Measurements from ENCODE around the gene BEST1.
"Not testable (repeated sequence)": the region's sequence is repeated elsewhere in the genome, so short reads cannot be mapped to it uniquely, and the experiment has no call there.

Gene BEST1

DNA sequence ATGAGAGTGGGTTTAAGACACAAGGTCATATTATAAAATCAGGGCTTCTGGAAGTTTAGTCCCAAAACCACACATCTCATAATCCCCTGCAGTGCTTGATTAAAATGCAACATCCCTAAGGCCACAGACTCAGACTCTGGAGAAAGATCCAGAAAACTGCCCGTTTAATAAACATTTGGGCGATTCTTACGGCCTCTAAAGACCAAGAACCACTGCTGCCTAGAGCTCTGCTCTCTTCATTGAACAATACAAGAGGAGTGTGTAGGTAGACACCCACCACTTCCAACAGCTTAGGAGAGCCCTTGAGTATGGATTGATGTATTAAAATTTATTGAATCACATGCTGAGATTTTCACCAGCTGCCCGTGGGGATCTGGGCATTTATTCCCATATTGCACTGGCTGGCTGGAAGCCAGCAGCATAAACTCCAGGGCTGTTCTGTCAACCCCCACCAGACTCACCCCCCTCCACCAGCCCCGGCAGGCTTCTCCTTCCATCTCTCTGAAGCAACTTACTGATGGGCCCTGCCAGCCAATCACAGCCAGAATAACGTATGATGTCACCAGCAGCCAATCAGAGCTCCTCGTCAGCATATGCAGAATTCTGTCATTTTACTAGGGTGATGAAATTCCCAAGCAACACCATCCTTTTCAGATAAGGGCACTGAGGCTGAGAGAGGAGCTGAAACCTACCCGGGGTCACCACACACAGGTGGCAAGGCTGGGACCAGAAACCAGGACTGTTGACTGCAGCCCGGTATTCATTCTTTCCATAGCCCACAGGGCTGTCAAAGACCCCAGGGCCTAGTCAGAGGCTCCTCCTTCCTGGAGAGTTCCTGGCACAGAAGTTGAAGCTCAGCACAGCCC is 749 bp upstream of the BEST1 start:
- no peak for DNase-seq

DNA sequence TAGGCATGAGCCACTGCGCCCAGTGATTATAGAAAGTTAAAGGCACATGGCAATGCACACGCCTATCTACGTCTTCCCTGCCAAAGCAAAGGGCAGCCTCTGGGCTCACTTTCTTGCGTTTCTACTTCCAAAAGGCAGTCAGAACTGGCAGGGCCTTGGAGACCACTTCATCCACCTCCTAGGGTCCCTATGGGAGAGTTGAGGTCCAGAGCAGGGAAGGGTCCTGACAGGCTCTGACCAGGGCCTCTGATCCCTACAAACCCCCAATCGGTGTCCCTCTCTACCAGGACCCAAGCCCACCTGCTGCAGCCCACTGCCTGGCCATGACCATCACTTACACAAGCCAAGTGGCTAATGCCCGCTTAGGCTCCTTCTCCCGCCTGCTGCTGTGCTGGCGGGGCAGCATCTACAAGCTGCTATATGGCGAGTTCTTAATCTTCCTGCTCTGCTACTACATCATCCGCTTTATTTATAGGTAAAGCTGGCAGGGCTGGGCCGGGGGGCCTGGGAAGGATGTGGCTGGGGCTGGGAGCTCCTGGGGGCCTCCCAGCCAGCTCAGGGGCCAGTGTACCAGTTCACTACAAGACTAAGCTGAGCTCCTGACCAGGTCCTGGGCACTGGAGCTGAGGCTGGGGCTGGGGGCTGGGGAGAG is 1.5 kb downstream of the BEST1 start:
- DNase-seq: no peak

DNA sequence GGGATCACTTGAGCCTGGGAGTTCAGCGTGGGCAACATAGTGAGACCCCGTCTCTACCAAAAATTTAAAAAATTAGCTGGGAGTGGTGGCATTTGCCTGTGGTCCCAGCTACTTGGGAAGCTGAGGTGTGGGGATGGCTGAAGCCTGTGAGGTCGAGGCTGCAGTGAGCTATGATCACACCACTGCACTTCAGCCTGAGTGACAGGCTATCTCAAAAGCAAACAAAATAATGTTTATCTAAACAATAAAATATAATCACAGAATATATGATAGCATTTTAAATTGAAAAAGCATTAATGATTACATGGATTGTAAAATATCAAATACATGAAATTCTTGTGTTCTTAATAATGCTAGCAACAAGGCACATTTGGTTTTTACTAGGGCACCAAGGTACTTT is 2.7 kb downstream of the BEST1 start:
- no peak for DNase-seq

DNA sequence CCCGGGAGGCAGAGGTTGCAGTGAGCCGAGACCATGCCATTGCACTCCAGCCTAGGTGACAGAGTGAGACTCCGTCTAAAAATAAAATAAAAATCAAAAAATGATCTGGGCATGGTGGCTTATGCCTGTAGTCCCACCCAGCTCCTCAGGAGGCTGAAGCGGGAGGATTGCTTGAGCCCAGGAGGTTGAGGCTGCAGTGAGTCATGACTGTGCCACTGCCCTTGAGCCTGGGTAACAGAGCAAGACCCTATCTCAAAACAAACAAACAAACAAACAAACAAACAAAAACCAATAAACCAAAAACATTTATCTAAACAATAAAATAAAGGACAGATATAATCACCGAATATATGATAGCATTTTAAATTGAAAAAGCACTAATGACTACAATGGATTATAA is 3.5 kb downstream of the BEST1 start:
- not testable (repeated sequence) for DNase-seq

DNA sequence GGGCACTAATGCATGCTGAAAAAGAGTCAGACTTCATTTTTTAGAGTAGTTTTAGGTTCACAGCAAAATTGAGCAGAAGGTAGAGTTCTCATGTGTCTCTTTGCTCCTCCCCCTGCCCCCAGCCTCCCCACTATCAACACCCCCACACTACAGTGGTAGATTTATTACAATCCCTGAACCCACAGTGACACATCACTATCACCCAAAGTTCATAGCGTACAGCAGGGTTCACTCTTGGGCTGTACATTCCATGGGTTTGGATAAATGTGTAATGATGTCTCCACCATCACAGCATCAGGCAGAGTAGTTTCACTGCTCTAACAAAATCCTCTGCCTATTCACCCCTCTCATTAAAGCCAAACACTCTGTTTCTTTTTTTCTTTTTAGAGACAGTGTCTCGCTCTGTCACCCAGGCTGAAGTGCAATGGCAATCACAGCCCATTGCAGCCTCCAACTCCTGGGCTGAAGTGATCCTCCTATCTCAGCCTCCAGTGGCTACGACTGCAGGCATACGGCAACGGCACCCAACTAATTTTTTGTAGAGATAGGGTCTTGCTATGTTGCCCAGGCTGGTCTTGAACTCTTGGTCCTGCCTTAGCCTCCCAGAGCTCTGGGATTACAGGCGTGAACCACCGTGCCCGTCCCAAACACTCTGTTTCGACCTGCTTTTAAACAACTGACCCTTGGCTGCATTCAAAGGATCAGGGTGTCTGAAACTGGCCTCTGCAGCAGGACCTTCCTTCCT is 4.1 kb downstream of the BEST1 start:
- DNase-seq: no peak

DNA sequence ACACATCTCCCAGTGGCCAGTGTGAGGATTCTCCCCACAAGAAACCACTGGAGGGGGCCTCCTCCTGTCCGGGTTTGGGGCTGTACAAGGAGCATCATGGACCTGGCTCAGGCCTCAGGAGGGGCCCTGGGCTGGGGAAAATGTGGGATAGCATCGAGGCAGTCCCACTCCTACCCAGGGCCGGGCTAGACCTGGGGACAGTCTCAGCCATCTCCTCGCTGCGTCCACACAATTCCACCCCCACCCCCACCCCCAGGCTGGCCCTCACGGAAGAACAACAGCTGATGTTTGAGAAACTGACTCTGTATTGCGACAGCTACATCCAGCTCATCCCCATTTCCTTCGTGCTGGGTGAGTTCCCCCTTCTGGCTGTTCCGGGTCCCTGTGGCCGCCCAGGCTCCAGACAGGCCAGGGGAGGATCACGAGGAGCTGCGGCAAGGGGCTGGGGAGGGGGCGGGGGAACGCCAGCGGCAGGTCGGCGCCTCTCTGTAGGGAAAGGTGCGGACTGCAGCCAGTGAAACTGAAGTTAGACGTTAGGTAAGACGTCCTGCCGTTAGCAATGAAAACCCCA is 4.8 kb downstream of the BEST1 start:
- no peak for DNase-seq

DNA sequence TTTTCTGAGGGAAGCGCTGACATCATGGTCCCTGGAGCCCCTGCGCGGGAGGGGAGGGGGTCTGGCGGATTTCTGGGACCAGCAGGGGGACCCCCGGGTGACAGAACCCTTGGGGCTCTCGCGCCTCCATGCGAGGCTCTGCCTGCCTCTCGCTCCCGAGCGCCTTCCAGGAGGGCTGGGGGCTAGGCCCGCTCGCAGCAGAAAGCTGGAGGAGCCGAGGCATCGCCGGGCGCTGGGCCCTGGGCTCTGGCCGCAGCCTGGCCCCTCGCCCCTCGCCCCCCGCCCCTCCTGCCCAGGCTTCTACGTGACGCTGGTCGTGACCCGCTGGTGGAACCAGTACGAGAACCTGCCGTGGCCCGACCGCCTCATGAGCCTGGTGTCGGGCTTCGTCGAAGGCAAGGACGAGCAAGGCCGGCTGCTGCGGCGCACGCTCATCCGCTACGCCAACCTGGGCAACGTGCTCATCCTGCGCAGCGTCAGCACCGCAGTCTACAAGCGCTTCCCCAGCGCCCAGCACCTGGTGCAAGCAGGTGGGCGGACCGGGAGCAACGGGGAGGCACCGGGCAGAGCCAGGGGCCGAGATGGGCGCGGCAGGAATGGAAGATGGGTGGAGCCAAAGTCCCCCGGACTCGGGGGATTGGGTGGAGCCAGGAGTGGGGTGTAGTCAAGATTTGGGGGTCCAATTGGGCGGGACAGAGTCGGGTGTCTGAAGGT is 5.4 kb downstream of the BEST1 start:
- DNase-seq: no peak

DNA sequence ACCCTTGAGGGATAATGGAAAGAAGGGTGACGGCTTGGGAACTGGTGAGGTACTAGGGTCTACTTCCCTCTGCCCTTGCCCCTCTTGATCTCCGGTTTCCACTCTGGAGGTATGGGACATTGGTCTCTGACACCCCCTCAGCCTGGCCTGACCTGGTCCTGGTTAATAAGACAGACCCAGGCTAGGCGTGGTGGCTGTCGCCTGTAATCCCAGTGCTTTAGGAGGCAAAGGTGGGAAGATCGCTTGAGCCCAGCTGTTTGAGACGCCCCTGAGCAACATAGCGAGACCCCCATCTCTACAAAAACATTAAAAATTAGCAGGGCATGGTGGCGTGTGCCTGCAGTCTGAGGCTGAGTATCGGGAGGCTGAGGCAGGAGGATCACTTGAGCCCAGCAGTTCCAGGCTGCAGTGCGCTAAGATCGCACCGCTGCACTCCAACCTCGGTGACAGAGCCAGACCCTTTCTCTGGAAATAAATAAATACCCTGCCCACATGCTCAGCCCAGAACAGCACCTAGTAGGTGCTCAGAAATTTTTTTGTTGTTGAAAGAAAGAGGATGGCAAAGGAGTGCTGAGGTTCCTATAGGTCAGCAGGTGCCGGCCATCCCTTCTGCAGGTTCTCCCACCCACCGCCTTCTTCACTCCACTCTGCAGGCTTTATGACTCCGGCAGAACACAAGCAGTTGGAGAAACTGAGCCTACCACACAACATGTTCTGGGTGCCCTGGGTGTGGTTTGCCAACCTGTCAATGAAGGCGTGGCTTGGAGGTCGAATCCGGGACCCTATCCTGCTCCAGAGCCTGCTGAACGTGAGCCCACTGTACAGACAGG is 6.3 kb downstream of the BEST1 start:
- DNase-seq: no peak

DNA sequence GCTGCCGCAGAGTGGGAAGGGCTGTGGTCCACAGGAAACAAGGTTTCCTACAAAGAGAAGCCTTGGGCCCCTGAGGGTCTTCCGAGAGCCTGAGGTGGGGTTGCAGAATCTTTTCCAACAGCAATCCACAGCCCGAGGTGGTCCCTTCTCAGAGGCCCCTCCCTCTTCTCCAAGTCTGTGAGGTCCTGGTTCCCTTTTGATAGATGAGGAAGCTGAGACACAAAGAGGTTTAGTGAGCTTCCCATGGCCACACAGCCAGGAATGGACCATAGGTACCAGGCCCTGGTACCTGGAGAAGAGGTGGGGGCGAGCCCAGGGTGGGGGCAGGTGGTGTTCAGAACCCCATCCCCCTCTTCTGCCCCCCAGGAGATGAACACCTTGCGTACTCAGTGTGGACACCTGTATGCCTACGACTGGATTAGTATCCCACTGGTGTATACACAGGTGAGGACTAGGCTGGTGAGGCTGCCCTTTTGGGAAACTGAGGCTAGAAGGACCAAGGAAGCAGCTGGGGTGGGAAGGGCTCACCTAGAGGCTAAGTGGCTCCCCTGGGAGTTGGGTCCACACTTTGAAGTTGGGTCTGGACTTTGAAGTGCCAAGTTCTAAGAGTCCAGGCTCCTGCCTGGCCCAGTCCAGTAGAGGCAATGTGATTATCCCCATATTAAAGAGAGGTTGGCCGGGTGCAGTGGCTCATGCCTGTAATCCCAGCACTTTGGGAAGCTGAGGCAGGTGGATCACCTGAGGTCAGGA is 7.0 kb downstream of the BEST1 start:
- DNase-seq: no peak

DNA sequence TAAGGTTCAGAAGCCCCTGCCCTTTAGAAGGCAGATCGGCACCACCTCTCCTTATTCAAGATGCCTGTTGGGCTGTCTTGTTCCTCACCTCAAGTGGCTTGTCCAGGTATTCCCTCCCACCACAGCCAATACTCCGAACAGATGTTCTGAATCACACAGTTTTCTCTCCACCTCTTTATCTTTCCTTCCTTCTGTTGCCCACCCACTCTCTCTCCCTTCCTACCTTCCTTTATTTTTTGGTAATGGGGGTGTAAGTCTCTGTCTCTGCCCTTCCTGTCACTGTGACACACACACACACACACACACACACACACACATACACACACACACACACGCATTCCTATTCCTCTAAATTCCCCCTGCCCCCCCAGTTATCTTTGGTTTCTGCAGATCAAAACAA is 8.4 kb downstream of the BEST1 start:
- DNase-seq: no peak

DNA sequence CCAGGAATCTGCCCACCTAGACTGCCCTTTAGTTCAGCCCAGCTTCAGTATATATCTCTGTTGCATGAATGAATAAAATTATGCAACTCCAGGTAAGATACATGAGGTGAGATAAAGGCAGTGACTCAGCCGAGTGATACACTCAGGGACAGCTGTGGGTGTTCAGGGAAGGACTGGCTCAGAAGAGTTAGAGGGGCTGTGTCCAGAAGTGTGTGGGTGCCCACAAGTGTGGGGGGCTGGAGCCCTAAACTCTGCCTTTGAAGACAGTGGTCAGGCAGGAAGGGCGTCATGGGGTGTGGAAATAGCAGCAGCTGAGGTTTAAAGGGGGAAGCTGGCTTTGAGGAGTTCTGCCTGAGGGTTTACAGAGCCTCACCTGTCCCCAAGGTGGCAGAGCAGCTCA is 9.0 kb downstream of the BEST1 start:
- DNase-seq: no peak

DNA sequence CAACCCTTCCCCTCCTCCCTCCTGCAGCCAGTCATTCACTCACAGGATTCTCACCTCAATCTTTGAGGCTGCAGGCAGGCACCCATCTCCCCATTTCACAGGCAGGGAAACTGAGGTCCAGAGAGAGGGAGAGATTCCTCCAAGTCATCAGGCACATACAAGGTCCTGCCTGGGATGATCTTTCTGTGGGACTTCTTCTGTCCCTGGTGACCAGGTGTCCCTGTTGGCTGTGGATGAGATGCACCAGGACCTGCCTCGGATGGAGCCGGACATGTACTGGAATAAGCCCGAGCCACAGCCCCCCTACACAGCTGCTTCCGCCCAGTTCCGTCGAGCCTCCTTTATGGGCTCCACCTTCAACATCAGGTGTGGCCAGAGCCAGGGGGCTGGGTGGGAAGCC is 9.5 kb downstream of the BEST1 start:
- no peak for DNase-seq

DNA sequence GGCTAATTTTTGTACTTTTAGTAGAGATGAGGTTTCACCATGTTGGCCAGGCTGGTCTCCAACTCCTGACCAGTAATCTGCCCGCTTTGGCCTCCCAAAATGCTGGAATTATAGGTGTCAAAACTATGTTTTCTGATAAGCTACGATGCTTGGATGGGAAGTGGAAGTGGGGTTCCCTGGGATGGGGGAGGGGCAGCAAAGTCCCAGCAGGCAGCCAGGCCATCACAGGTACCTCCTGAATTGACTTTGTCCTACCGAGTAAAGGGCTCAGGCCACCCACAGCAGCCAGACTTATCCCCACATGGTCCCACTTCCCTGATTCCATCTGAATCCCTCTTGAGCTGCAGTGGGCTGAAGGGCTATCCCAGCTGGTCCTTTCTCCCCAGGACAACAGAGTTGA is 10.4 kb downstream of the BEST1 start:
- no peak for DNase-seq

DNA sequence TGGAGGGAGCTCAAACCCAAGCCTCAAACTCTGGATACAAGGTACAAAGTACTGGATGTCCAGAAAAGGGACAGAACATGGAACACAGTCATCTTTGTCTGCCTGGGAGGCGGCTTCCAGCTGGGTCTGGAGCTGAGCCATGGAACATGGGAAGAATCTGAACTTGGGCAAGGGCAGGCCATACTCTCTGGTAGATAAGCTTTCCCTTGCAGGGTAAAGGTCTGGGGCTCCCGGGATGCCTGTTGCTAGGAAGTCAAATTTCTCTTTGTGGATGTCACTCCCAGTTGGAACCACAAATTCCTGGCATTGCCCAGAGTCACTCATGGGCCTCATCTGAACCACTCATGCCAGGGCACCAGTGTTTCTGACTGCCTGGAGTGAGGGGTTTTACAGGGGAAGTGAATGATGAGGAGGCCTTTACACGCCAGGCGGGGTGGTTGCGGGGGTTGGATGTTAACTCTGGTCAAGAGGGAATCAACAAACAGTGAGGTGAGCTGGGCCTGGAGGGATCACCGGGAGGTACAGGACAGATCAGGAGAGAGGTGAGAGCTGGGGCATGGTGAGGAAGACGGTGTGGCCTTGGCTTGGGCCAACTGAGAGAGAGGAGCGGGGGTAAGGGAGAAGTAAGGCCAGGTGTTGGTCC is 11.5 kb downstream of the BEST1 start:
- no peak for DNase-seq

DNA sequence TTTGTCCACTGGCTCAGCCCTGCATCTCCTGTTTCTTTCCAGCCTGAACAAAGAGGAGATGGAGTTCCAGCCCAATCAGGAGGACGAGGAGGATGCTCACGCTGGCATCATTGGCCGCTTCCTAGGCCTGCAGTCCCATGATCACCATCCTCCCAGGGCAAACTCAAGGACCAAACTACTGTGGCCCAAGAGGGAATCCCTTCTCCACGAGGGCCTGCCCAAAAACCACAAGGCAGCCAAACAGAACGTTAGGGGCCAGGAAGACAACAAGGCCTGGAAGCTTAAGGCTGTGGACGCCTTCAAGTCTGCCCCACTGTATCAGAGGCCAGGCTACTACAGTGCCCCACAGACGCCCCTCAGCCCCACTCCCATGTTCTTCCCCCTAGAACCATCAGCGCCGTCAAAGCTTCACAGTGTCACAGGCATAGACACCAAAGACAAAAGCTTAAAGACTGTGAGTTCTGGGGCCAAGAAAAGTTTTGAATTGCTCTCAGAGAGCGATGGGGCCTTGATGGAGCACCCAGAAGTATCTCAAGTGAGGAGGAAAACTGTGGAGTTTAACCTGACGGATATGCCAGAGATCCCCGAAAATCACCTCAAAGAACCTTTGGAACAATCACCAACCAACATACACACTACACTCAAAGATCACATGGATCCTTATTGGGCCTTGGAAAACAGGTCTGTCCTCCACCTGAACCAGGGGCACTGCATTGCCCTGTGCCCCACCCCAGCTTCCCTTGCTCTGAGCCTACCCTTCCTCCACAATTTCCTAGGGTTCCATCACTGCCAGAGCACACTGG is 12.3 kb downstream of the BEST1 start:
- no peak for DNase-seq

DNA sequence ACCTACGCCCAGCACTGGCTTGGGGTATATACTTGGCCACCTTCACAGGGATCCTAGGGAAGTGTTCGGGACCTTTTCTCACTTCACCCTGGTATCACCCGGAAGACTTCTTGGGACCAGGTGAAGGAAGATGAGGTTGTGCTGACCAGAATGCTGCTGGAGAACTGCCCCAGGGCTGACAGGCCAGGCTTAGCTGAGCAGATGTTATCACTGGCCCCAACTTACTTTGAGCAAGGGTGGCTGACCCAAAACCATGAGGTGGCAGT is 12.8 kb downstream of the BEST1 start:
- DNase-seq: no peak

DNA sequence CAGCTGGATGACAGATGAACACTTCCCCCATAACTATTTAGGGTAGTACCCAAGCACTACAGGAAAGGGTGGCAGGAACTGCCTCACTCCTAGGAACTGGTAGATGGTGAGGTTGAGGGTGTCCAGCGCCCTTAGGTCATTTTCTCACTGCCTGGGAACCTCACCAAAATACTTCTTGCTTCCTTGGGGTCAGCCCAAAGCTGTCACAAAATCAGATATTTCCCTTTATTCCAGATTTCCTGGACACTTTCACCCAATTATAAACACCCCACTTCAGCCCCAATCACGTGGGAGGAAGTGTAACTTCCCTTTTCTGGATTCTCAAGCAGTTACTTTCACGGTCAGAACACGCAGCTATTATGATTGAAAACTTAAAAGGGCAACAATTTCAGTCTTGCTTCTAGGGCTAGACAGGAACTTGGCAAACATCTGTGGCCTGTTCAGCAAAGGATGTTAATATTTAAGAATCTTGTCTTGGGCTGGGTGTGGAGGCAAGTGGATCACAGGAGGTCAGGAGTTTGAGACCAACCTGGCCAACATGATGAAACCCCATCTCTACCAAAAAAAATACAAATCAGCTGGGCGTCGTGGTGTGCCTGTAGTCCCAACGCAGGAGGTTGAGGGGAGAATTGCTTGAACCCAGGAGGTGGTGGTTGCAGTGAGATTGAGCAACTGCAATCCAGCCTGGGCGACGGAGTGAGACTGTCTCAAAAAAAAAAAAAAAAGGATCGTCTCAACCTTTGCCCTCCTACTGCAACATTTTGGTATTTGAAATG is 13.3 kb downstream of the BEST1 start:
- DNase-seq: no peak

DNA sequence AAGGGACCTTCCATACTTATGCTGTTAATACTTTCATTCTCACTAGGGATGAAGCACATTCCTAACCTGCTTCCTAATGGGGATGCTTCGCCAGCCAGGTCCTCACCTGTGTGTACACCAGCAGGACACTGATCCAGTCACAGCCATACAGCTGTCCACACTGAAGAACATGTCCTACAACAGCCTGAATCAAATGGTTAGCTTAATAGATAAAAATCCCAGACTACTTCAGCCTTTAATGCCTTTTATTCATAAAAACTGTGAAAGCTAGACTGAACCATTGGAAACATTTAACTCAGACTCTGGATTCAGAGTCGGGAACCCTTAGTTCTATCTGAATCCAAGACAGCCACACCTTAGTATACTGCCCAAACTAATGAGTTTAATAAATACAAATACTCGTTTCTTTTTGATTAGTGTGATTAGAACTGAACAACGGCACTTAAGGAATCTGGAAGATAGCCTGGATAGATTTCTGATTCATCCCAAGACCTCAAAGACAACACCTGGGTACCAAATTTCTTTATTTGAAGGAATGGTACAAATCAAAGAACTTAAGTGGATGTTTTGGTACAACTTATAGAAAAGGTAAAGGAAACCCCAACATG is 14.0 kb downstream of the BEST1 start:
- no peak for DNase-seq

Data from activated naive CD4-positive, alpha-beta T cell treated with Interleukin-2 at 50 U/mL for 16 hours (primary cell).